Measurements from ENCODE around the gene HOXB4. TPM values are rescaled to one million over a fixed set of nuclear protein-coding genes. Genes with fewer than 3 reads are reported as not detected.
A peak's percentile ranks its signal among the peaks of the same experiment; 100 is the strongest.

The HOXB4 gene
- total RNA-seq, 4 donors from 2014 or later: 0.67 to 1.2 (median 0.80) TPM

DNA sequence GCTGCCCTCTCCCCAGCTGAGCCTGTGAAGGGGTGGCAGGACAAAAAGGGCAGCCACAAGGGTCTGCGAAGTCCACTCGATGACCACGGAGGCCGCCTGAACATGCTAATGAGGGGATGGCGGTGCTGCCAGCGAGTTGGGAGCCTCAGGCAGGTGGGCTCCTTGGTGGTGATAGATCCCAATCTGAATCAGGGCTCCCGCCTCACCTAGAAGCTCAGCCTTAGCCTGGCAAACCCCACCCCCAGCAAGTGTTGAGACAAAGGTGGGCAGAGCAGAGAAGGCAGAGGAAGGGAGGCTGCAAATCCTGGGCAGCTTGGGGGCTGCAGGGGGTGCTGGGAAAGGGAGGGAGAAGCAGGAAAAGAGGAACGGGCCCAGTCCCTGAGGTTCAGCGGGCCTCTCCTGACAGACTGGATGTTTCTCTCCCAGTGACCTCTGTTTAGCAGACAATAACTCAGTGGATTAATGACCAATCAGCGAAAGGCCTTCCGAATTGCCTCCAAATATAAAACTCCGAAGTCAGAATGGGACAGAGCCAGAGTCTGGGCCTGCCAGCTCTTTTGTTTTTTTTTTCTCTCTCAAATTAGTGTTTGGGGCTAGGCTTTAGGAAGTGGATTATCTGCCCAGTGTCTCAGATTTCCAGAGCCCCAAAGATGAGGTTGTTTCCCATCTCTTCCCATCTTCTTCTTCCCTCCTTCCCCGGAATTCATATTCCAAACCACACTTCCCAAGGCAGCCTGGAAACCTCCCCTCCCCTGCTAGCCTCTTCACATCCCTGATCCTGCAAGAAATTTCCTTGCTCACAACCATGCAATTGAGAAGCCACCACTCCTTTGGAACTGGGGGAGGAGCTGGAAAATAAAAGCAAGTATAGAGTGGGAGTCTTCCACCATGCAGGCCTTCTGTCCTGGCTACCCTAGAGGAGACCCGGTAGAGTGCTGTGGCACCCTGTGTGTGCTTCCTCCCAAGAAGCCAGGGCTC, 18.0 kb downstream of the HOXB4 start:
- Histone ChIP-seq H3K27me3 (peaks cover 34% of the 10 kb centered on the region), H3K4me3 (replicated peaks in 1 of 3) (no peak overlapping the region), H3K9me3 (no peaks in the 10 kb centered on the region), H3K4me1 (peaks cover 4 to 9% of the 10 kb centered on the region in 2 donors), H3K36me3 (no peaks in the 10 kb centered on the region), H3K27ac (no peak overlapping the region)
- DNase-seq: no peak
- intact Hi-C loops (cut with DNase I): no loop called here
- TF ChIP-seq, protein P1, sequence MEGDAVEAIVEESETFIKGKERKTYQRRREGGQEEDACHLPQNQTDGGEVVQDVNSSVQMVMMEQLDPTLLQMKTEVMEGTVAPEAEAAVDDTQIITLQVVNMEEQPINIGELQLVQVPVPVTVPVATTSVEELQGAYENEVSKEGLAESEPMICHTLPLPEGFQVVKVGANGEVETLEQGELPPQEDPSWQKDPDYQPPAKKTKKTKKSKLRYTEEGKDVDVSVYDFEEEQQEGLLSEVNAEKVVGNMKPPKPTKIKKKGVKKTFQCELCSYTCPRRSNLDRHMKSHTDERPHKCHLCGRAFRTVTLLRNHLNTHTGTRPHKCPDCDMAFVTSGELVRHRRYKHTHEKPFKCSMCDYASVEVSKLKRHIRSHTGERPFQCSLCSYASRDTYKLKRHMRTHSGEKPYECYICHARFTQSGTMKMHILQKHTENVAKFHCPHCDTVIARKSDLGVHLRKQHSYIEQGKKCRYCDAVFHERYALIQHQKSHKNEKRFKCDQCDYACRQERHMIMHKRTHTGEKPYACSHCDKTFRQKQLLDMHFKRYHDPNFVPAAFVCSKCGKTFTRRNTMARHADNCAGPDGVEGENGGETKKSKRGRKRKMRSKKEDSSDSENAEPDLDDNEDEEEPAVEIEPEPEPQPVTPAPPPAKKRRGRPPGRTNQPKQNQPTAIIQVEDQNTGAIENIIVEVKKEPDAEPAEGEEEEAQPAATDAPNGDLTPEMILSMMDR (IDR thresholded peaks at IDR 0.05): no peak
- no peak for TF ChIP-seq POLR2A (IDR thresholded peaks at IDR 0.05)
- 36 to 37% methylated on average over 13 to 14 of the region's 14 CpGs for WGBS, 2 donors

DNA sequence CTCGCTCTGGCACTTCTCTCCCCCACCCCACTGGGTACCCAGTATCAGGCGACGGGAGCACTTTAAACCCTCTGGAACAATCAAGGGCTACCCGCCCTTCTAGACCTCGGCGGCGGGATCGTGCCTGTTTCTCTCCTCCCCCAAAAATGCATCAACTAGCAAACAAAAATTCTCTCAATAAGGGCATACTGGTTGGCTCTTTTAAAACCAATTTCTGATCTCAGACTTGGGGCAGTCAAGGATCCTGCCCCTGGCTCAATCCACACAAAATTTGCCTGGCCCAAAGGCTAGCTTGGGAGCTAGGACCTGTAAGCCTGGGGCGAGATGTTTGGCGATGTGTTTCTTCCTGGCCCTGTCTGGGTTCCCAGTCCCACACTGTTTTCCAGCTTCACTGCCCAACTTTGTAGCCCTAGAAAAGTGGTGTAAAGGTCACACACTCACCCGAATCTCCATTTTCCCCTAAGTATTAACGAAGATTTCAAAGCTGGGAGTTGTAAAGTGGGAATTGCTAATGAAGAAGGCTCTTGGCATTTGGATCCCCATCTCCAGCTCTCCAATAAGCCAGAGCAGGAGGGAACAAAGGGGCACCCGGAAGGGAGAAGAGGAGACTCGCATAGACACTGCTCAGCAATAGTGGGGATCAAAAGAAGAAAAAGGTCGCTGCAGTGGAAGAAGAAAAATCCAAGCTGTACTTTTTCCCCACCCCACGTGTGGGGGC, 18.9 kb downstream of the HOXB4 start:
- no peak for TF ChIP-seq POLR2A (IDR thresholded peaks at IDR 0.05)
- TF ChIP-seq, protein P1 (IDR thresholded peaks at IDR 0.05): no peak
- intact Hi-C loops (cut with DNase I): no loop called here
- Histone ChIP-seq H3K9me3 (no peaks in the 10 kb centered on the region), H3K27ac (no peak overlapping the region), H3K36me3 (no peaks in the 10 kb centered on the region), H3K27me3 (peaks cover 42% of the 10 kb centered on the region), H3K4me1 (peaks cover under 1 to 5% of the 10 kb centered on the region in 2 donors), H3K4me3 (replicated peaks in 1 of 3) (no peak overlapping the region)
- no peak for DNase-seq
- 24 to 37% methylated on average over 16 of the region's 16 CpGs for WGBS, 2 donors

DNA sequence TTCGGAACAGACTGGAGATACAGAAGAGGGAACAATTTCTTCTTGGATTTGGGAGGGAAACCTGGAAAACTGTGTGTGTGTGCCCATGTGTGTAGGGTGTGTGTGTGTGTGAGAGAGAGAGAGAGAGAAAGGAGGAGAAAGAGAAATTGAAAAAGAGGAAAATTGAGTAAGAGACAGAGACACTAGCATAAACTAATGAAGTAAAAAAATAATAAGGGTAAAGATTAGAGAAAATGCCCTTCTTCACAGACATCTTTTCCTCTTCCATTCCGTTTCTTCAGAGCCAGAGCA, 19.4 kb downstream of the HOXB4 start:
- 25 to 31% methylated on average over 2 of the region's 2 CpGs for WGBS, 2 donors
- Histone ChIP-seq H3K4me3 (replicated peaks in 1 of 3) (no peak overlapping the region), H3K27ac (no peak overlapping the region), H3K9me3 (no peaks in the 10 kb centered on the region), H3K4me1 (peaks cover 0 to under 1% of the 10 kb centered on the region in 2 donors), H3K36me3 (no peaks in the 10 kb centered on the region), H3K27me3 (peaks cover 47% of the 10 kb centered on the region)
- intact Hi-C loops (cut with DNase I): no loop called here
- DNase-seq: no peak
- no peak for TF ChIP-seq POLR2A (IDR thresholded peaks at IDR 0.05)
- TF ChIP-seq, protein P1 (IDR thresholded peaks at IDR 0.05): no peak

DNA sequence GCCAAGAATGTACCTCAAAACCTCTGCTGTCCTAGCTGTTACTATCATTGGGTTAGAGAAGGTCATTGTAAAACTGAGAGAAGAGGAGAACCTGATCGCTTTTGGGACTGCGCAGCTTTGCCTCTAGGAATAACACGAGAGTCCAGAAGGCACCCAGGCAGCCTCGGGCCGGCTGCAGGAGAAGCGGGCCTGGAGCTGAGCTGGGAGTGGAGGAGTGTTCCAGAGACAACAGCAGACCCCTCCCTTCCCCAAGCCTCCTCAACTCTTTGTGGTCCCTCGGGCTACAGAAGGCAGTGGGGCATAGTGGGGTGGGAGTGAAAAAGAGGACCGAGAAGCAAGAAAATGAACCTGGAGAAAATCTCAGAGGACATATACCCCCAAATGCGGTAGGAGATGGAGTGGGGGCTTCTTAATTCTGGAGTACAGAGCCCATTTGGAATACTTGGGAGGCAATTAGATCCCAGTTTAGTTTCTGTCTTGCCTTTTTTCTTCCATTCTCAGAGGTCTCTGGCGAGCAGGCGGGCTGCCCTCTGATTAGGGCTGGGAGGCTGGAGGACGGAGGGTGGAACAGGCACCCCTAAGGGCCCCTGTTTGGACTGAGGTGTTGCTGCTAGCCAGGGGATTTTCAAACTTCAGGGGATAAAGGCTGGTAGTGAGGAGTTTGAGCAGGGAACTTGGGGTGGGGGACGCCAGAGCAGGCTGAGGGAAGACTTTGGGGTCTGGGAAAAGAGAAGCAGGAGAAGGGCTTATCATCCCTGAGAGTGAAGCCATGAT, 19.9 kb downstream of the HOXB4 start:
- no peak for DNase-seq
- Histone ChIP-seq H3K27me3 (peaks cover 49% of the 10 kb centered on the region), H3K9me3 (no peaks in the 10 kb centered on the region), H3K36me3 (no peaks in the 10 kb centered on the region), H3K4me3 (replicated peaks in 1 of 3) (no peak overlapping the region), H3K27ac (peak overlapping the region in 1 of 3 donors; percentile 17), H3K4me1 (no peaks in the 10 kb centered on the region)
- WGBS, 2 donors: 33 to 39% methylated on average over 13 of the region's 13 CpGs
- intact Hi-C loops (cut with DNase I): no loop called here
- TF ChIP-seq, protein P1 (IDR thresholded peaks at IDR 0.05): no peak
- TF ChIP-seq POLR2A (IDR thresholded peaks at IDR 0.05): no peak
